Rectal smooth muscle tissue (tissue), 1 donor: Measurements from ENCODE around the gene SCN1B.

Experiments used
- H3K27ac ChIP-seq: one replicate; pipeline ENCODE4 v1.7.0; 2013; ENCODE audit warnings: low read depth, low read length, inconsistent platforms
- H3K27me3 ChIP-seq: one replicate; pipeline ENCODE4 v1.7.0; 2013; ENCODE audit warnings: low read length; ENCODE audit not compliant: control insufficient read depth, insufficient read depth
- H3K36me3 ChIP-seq: one replicate; pipeline ENCODE4 v1.7.0; 2013; ENCODE audit warnings: low read length; ENCODE audit not compliant: control insufficient read depth, insufficient read depth
- H3K4me1 ChIP-seq: one replicate; pipeline ENCODE4 v1.7.0; 2013; ENCODE audit warnings: low read length; ENCODE audit not compliant: control insufficient read depth, insufficient read depth
- H3K4me3 ChIP-seq: one replicate; pipeline ENCODE4 v1.7.0; 2013; ENCODE audit warnings: low read length
- H3K9ac ChIP-seq: one replicate; pipeline ENCODE4 v1.7.0; 2013; ENCODE audit warnings: low read length

The SCN1B gene

DNA sequence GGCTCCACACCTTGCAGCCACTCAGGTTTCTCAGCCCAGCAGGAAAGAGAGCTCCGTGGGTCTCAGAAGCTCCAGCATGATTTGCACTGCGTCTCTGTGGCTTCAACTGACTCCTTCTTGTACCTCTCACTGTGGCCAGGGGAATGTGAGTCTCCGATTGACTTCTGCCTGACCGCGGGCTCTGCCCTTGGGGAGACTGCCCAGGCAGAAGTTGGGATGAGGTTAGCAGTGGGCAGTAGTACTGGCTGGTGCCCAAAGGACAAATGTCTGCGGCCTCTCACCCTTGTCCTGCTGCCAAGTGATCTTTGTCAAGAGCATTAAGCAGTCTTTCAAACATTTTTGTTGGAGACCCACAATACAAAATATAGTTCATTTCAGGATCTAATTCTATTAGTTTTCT, 50.9 kb downstream of the SCN1B start:
- Histone ChIP-seq H3K27ac (no peak overlapping the region), H3K9ac (no peak overlapping the region), H3K27me3 (no peaks in the 10 kb centered on the region), H3K36me3 (no peaks in the 10 kb centered on the region), H3K4me3 (no peak overlapping the region), H3K4me1 (no peaks in the 10 kb centered on the region)

DNA sequence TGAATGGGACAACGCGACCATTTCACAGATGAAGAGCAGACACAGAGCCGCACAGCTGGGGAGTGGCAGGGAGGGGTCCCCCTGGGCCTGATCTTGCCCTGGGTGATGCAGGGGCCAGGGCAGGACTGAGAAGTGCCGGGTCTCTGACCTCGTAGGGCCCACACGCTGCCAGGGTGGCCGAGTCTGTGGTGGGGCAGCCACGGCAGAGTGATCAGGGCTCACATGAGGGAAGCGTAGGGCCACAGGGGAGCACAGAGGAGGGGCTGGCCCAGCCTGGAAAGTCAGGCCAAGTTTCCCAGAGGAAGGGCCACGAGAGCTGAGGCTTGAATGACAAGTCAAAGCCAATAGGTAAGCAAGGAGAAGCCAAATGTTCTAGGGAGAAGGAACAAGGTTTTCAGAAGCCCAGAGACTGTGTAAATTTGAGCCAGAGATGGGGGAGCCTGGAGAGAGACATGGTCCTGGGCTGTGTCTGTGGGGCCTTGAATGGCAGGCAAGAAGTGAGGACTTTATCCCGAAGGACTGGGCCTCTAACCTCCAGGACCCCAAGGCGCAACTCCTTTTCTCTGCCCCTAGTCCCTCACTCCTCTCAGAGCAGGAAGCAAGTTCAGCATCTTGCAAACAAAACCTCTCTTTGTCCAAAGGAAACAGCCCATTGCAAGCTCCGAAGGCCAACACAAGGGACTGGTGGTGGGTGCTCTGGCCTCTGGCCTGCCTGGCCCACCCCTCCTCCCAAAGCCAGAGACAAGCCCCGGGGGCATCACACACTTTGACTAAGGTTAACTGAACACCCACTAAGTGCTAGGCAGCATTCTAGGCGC, 53.6 kb downstream of the SCN1B start:
- Histone ChIP-seq H3K4me1 (no peaks in the 10 kb centered on the region), H3K4me3 (no peak overlapping the region), H3K36me3 (no peaks in the 10 kb centered on the region), H3K9ac (no peak overlapping the region), H3K27ac (no peak overlapping the region), H3K27me3 (no peaks in the 10 kb centered on the region)

DNA sequence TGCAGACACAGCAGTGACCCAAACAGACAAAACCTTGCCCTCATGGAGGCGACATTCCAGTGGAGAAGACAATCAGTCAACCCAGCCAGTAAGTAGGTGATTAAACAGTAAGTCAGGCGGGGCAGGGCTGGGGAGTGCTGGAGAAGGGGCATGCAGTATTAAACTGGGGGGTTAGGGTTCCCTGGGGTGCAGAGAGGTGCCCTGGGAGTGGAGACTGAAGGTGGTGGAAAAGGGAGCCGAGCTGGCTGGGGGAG, 54.2 kb downstream of the SCN1B start:
- no peaks in the 10 kb centered on the region for H3K27me3 ChIP-seq
- no peak overlapping the region for H3K9ac ChIP-seq
- H3K4me1 ChIP-seq, result no peaks in the 10 kb centered on the region
- no peaks in the 10 kb centered on the region for H3K36me3 ChIP-seq
- H3K4me3 ChIP-seq, result no peak overlapping the region
- H3K27ac ChIP-seq, result no peak overlapping the region

DNA sequence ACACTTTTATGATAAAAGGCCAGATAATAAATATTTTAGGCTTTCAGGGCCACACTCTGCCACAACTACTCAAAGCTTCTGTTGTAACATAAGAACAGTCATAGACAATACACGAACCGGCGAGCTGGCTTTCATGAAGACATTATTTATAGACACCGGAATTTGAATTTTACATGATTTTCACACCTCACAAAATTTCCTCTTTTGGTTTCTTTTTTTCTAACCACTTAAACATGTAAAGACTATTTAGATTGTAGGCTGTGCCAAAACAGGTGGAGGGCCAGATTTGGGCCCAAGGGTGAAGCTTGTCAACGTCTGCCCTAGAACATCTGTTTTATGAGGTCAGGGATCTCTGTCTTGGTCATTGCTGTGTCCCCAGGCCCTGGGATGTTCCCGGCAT, 55.7 kb downstream of the SCN1B start:
- H3K27me3 ChIP-seq, result no peaks in the 10 kb centered on the region
- H3K4me1 ChIP-seq, result no peaks in the 10 kb centered on the region
- H3K4me3 ChIP-seq, result no peak overlapping the region
- no peak overlapping the region for H3K9ac ChIP-seq
- no peaks in the 10 kb centered on the region for H3K36me3 ChIP-seq
- H3K27ac ChIP-seq, result no peak overlapping the region

DNA sequence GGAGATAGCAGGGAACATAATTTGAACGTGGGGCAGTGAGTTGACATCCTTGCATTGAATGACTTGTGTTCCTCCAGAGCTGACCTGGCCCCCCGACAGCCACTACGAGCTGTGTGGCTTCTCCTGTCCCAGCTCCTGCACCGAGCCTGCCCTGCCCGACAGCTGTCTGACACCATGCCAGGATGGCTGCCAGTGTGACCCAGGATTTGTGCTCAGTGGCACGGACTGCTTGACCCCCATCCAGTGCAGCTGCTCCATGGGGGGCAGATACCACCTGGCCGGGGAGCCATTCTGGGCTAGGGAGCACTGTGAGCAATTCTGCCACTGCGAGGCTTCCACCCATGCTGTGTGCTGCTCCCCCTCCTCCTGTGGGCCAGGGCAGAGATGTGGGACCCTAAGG, 56.2 kb downstream of the SCN1B start:
- H3K27me3 ChIP-seq, result no peaks in the 10 kb centered on the region
- H3K36me3 ChIP-seq, result no peaks in the 10 kb centered on the region
- H3K9ac ChIP-seq, result no peak overlapping the region
- no peaks in the 10 kb centered on the region for H3K4me1 ChIP-seq
- H3K27ac ChIP-seq, result no peak overlapping the region
- no peak overlapping the region for H3K4me3 ChIP-seq

- Histone ChIP-seq H3K4me3 (no peak overlapping the region), H3K36me3 (no peaks in the 10 kb centered on the region), H3K27me3 (no peaks in the 10 kb centered on the region), H3K9ac (no peak overlapping the region), H3K4me1 (no peaks in the 10 kb centered on the region), H3K27ac (no peak overlapping the region)
Measured at GRCh38 chr19:35087393-35087792, 57.1 kb downstream of the SCN1B start.

- Histone ChIP-seq H3K27ac (no peak overlapping the region), H3K36me3 (no peaks in the 10 kb centered on the region), H3K4me3 (no peak overlapping the region), H3K4me1 (no peaks in the 10 kb centered on the region), H3K9ac (no peak overlapping the region), H3K27me3 (no peaks in the 10 kb centered on the region)
Measured at GRCh38 chr19:35088131-35088913, 58.1 kb downstream of the SCN1B start.

- Histone ChIP-seq H3K27me3 (no peaks in the 10 kb centered on the region), H3K4me1 (no peaks in the 10 kb centered on the region), H3K9ac (no peak overlapping the region), H3K27ac (no peak overlapping the region), H3K36me3 (no peaks in the 10 kb centered on the region), H3K4me3 (no peak overlapping the region)
Measured at GRCh38 chr19:35089554-35089953, 59.3 kb downstream of the SCN1B start.
